ENCODE data around the gene PDXDC1.
"Not testable (repeated sequence)": the region's sequence is repeated elsewhere in the genome, so short reads cannot be mapped to it uniquely, and the experiment has no call there.

The PDXDC1 gene

GRCh38 chr16:15163055-15163454 lies 188.2 kb downstream of the PDXDC1 start:
- DNase-seq (ENCODE audit: low spot score) = not testable (repeated sequence)

GRCh38 chr16:15166177-15166576 lies 191.4 kb downstream of the PDXDC1 start:
- DNase-seq (ENCODE audit: low spot score) = not testable (repeated sequence)

GRCh38 chr16:15168303-15168702 lies 193.5 kb downstream of the PDXDC1 start:
- not testable (repeated sequence) for DNase-seq (ENCODE audit: low spot score)

GRCh38 chr16:15168953-15169652 lies 194.3 kb downstream of the PDXDC1 start:
- not testable (repeated sequence) for DNase-seq (ENCODE audit: low spot score)

DNA sequence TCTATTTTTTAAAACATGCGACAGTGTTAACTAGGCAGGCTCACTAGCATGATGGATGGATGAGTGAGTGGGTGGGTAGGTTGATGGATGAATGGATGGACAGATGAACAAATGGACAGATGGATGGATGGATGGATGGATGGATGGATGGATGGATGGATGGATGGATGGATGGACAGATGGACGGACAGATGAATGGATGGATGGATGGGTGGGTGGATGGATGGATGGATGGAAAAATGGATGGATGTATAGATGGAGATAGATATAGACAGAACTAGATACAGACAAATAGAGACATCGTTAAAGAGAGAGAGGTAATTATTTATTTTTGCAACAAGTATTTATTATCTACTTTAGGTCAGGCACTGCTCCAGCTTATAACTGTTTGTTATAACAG lies 205.1 kb downstream of the PDXDC1 start:
- DNase-seq (ENCODE audit: low spot score) = not testable (repeated sequence)

GRCh38 chr16:15180946-15181345 lies 206.1 kb downstream of the PDXDC1 start:
- DNase-seq (ENCODE audit: low spot score) = not testable (repeated sequence)

- DNase-seq (ENCODE audit: low spot score) = not testable (repeated sequence)
Measured at GRCh38 chr16:15184000-15184399, 209.2 kb downstream of the PDXDC1 start.

Measured in NAMALWA (cell line).